ENCODE measurements around the gene XXYLT1. TPM values are rescaled to one million over a fixed set of nuclear protein-coding genes. Genes with fewer than 3 reads are reported as not detected.

Gene XXYLT1
- total and polyA plus RNA-seq, 9 of the 15 experiments (the other 6 are each of a cell fraction or from before 2014, with no cell fraction given): 1.9 to 18.9 (median 15.0) TPM

DNA sequence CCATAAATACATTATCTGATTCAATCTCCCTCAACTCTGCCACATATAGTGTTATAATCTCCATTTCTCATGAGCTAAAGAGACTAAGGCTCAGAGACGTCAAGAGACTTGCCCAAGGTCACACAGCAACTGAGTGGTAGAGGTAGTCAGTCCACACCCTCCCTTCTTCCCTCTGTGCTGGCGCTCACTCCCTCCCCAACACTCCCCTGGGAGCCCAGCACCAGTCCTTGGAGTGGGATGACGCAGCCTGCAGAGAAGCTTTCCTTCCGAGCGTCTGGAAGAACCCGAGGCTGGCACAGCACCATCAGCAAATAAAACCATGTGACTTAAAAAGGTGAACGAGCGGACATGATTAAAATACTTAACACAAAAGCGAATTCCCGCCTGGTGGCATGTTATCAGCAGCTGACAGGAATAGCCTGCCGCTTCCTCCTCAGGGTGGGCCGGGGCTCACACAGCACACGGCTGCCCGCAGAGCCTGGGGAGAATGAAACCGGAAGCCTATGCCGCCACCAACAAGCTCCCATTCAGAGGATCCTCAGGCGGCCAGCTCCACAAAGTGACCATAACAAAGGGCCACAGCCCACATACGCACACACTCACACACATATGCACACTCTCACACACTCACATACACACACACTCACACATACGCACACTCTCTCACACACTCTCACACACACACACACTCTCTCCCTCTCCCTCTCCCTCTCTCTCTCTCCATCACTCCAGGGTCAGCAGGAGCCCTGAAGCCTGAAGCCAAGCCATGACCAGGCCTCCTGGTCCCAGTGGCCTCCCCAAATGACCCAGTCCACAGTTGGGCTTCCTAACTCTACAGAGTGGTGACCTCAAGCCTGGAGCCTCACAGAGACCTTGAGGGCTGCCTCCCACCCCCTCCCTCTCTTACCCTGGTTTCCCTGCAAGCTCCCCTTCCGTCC is 120.5 kb downstream of the XXYLT1 start (continued):
- TF ChIP-seq ESRRB (CRISPR knock-in tag; IDR thresholded peaks at IDR 0.05; ENCODE audit: borderline replicate concordance) (no peak), DACH1 (IDR thresholded peaks at IDR 0.05; ENCODE audit: partially characterized antibody) (peak; percentile 75), AFF4 (CRISPR knock-in tag; IDR thresholded peaks at IDR 0.05) (no peak), ZNF274 (IDR thresholded peaks at IDR 0.05; ENCODE audit: borderline replicate concordance, low read depth, low read length) (no peak), RNF2 (IDR thresholded peaks at IDR 0.05) (peak; percentile 77), CTCF (IDR thresholded peaks at IDR 0.05 in 2 of 3, conservative IDR thresholded peaks at IDR 0.05 in 1 of 3; ENCODE audit: insufficient read depth in 2 of 3, low read depth in 1 of 3, low read length in 3 of 3) (no peak), E4F1 (CRISPR knock-in tag; IDR thresholded peaks at IDR 0.05; ENCODE audit: borderline replicate concordance) (no peak), KLF16 (IDR thresholded peaks at IDR 0.05) (no peak), SAFB (IDR thresholded peaks at IDR 0.05; ENCODE audit: borderline replicate concordance, low read depth, low read length) (no peak), GATAD2B (IDR thresholded peaks at IDR 0.05; ENCODE audit: borderline replicate concordance) (no peak), TEAD2 (tag; IDR thresholded peaks at IDR 0.05) (no peak), ESRRA (IDR thresholded peaks at IDR 0.05; ENCODE audit: borderline replicate concordance, low read depth) (peak; percentile 51; the same call in 1 of the 2 replicates), ETV1 (tag; conservative IDR thresholded peaks at IDR 0.05; ENCODE audit: low read depth) (peak; percentile 91), ZBED1 (IDR thresholded peaks at IDR 0.05) (no peak), IFI16 (CRISPR knock-in tag; IDR thresholded peaks at IDR 0.05) (no peak), PML (IDR thresholded peaks at IDR 0.05; ENCODE audit: low read length) (no peak), CTBP1 (IDR thresholded peaks at IDR 0.05; ENCODE audit: borderline replicate concordance) (peak; percentile 69), USF2 (CRISPR knock-in tag; IDR thresholded peaks at IDR 0.05) (peak; percentile 27; the same call in 1 of the 2 replicates), BRD9 (IDR thresholded peaks at IDR 0.05; ENCODE audit: low read depth, partially characterized antibody) (peak; percentile 93)

Data from K562 (cell line).